Stimulated activated CD8-positive, alpha-beta memory T cell treated with anti-CD3 and anti-CD28 coated beads, Interleukin-7, amount 100 ng/mL, for 4 hours (primary cell): Measurements from ENCODE around the gene RPA1.

Experiments
- DNase-seq, 2 donors: peaks; one replicate each; pipeline ENCODE4 v3.0.0-alpha.2; 2020; ENCODE audit warnings: low read depth in 2 of 2

RPA1 gene

DNA sequence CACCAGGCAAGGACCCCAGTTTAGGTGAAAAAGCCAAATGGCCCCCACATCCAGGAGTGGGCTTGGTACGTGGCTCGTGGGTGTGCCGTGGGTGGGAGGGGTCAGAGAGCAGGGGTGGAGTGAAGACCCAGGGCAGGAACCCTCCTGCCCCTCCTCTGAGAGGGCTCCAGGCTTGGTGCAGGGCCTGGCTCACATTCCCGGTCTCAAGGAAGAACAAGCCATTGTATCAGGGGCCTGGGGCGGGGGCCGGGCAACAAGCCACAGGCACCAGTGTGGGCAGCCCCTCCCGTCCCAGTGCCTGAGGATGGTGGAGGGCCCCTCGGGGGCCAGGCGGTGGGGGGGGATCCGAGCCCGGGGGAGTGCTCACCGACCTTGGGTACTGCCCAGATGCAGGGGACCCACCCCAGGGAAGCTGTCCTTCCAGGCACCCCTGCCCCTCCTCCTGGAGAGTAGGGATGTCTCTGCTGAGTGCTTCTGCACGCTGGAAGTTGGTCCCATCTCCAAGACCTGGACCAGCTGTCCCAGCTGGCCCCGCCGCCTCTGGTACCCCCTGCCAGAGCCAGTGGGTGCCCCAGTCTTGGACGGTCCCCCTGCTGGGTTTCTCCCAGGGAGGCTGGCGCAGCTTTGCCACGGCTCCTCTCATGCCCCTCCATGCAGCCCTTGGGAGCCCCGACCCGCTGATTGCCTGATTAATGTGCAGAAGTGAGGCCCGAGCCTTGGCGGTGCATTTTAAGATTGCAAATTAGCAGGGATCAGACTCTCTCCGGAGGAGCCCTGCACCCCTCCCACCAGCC lies 111.7 kb downstream of the RPA1 start:
- no peak for DNase-seq

DNA sequence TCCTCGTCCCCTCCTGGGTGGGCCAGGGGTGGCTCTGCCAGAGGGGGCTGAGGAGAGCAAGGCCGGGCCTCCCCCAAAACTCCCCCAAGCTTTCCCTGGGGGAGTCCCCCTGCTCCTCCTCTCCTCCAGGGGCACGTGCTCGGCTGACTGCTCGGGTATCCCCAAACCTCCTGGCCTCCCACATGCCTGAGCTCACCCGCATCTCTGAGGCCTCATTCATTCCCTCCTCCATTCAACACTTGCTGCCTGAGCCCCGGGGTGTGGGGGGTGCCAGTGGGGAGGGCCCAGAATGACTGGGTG lies 112.2 kb downstream of the RPA1 start:
- no peak for DNase-seq

DNA sequence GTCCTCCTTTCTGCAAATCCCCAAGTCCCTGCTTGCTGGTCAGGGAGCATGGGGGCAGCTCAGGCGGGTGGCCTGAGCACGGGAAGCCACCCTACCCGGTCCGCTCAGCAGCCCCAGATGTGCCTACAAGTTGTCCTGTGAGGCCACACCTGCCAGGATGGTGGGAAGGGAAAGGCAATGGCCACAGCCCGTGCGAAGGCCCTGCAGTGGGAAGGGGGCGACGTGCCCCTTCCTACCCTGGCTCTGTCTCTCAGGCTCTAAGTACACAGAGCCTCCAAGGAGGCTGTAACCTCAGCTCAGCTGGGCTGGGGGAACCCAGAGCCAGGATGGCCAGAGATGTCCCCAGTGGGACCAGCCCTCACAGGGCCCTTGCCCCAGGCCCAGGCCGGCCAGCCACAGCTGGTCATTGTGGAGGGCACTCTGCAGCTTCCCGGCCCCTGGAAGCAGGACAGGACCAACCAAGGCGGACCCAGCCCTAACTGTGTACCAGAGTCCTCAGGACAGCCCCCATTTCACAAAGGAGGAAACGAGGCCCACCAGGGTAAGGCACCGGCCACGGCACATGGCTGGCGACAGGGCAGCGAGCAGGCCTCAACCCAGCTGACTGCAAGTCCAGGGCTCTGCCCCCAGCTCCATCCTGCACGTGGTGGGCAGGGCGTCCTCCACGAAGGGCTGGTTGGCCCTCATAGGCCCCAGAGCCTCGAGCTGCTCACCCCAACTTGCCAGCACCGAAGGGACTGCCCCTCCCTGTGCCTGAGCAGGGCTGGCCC lies 113.0 kb downstream of the RPA1 start:
- DNase-seq: no peak

DNA sequence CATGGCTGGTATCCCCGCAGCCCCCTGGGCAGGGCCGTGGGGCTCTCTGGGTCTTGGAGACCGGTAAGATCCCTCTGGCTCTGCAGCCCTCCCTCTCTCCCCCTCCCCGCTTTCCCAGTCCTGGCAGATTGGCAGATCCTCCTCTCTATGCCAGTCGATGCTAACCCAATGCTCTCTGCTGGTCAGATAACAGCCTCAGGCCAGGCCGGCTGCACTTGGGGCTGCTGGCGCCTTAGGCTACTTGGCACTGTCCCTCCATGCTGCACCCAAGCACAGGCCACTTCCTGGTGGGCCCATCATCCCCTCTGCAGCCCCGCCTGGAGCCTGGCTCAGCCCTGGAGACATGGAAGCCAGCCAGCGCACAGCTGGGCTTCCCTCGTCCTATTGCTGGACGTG lies 113.6 kb downstream of the RPA1 start:
- no peak for DNase-seq

DNA sequence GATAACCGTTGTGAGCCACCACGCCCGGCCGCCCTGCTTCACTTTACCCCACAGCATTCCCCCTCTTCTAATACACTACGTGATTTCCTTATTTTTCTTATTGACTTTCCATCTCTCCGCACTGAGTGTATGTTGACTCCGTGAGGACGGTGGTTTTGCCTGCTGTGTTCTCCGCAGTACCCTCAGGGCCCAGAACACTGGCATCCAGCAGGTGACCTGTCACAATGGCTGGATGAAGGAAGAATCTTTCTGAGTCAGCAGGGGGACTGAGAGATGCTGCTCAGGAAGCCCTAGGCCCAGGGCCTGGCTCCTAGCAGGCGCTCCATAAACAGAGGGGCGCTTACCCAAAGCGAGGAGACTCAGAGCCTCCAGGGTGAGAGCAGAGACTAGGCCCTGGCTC lies 115.8 kb downstream of the RPA1 start:
- no peak for DNase-seq

DNA sequence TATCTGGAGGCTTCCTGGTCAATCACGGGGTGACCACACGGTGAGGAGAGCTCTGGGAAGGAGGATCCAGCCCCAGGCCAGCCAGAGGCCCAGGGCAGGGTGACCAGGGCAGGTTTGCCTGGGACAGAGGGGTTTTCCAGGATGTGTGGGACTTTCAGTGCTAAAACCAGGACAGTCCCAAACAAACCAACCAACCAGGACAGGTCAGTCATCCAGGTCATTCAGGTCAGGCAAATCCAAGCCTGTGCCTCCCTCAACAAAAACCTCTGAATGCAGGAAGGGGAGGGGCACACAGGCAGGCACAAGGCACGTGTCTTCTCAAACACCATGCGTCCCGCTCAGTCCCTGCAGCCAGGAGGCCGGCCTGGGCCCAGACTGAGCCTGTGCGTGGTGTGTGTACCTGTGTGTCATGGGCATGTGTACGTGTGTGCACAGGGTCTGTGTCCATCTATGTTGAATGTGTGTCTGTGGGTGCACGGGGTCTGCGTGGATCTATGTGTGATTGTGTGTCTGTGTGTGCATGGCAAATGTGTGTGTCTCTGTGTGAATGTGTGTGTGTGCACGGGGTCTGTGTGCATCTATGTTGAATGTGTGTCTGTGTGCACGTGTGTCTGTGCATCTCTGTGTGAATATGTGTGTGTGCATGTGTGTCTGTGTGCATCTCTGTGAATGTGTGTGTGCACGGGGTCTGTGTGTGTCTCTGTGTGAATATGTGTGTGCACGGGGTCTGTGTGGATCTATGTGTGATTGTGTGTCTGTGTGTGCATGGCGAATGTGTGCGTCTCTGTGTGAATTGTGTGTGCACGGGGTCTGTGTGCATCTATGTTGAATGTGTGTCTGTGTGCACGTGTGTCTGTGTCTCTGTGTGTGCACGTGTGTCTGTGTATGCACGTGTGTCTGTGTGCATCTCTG lies 116.5 kb downstream of the RPA1 start:
- DNase-seq: no peak

DNA sequence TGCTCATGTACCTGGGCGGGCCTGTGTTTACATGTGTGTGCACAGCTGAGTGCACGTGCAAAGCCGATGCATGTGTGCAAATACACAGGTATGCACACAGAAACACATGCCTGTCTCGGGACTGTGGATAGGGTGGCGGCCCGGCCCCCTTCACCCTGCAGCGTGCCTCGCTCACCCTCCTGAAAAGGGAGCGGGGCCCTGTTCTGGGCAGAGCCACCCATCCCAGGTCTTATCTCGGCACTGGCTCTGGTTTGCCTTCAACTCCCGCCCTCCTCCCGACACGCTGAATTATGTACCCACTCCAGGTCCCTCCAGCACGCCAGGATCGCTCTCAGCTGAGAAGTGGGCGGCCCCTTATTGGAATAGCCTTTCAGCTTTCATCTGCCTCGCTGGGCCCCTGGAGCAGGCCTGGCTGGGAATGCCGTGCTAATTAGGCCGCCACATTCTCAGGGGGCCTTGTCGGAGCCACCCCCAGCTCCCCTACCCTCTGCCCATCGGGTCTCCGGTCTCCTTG lies 117.5 kb downstream of the RPA1 start:
- no peak for DNase-seq

DNA sequence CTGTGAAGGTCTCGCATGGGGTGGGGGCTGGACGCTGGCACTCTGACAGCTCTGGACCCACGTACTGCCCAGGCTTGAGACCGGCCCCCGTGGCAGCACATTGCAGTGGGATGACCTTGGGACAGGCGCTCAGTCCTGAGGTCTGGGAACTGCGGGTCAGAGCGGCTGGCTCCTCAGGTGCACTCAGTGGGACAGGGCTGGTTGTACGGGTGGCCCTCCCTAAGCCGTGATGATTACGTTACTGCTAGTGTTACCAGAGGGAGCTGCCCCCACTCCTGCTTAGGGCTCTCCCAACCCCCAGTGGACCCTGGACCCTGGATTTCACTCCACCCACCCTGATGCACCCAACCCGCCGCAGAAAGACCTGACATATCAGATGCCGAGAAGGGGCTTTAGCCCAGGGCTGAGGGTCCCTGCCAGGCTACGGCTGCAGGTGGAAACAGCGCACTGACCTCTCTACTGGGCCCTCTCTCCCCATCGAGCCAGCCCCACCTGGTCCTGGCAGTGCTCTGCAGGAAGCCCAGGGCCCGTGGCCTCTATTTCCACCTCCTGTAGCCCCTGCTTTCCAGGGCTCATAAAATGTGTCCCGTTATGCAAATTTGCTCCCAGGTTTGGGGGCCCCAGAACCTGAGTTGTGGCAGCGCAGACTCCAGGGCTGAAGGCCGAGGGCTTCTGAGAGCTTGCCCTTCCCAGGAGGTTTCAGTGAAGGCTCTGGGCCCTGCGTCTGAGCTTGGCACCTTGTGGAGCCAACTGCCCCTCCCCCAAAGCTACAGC lies 118.1 kb downstream of the RPA1 start:
- DNase-seq: no peak

DNA sequence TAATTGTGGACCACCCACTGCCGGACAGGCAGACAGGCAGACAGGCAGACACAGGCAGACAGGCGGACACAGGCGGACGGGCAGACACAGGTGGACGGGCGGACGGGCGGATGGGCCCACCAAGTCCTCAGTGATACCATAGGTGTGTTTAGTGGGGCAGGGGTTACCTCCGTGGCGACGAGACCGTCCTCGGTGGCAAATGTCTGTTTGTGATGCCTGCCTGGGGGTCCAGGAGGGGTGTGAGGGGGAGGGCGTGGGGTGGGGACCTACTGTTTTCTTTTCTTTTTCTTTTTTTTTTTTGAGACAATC lies 118.7 kb downstream of the RPA1 start:
- DNase-seq: no peak
